Stimulated activated effector memory CD8-positive, alpha-beta T cell treated with anti-CD3 and anti-CD28 coated beads, Interleukin-12 subunit alpha, Interleukin-12 subunit beta, amount 100 ng/mL, for 72 hours (primary cell): ENCODE data around the gene DOCK3.
"Not testable (repeated sequence)": the region's sequence is repeated elsewhere in the genome, so short reads cannot be mapped to it uniquely, and the experiment has no call there.

ENCODE experiments used
- ATAC-seq: fragments of 150-1000 bp; cut with Tn5 transposase; 2 replicates; pipeline ENCODE4 v1.10.0; 2021
- DNase-seq, 2 donors: peaks; one replicate each; pipeline ENCODE4 v3.0.0; 2021 to 2022; ENCODE audit warnings: low spot score in 2 of 2
- H3K27ac Mint-ChIP-seq: one replicate; pipeline ENCODE4 v1.8.0; 2022; ENCODE audit warnings: mild to moderate bottlenecking, mixed read lengths
- H3K36me3 Mint-ChIP-seq: one replicate; pipeline ENCODE4 v1.8.0; 2022; ENCODE audit warnings: mild to moderate bottlenecking, mixed read lengths
- H3K4me1 Mint-ChIP-seq: one replicate; pipeline ENCODE4 v1.8.0; 2022; ENCODE audit warnings: mixed read lengths
- H3K4me3 Mint-ChIP-seq: one replicate; pipeline ENCODE4 v1.8.0; 2022; ENCODE audit warnings: mild to moderate bottlenecking, mixed read lengths
- H3K9me3 Mint-ChIP-seq: one replicate; pipeline ENCODE4 v1.8.0; 2022; ENCODE audit warnings: mixed read lengths

Gene DOCK3

GRCh38 chr3:50848308-50848707, 173.6 kb downstream of the DOCK3 start:
- no peak for ATAC-seq
- Mint-ChIP-seq H3K27ac (no peak overlapping the region), H3K4me1 (no peaks in the 10 kb centered on the region), H3K9me3 (peaks cover 5% of the 10 kb centered on the region), H3K4me3 (no peak overlapping the region), H3K36me3 (no peaks in the 10 kb centered on the region)
- no peak for DNase-seq

- Mint-ChIP-seq H3K36me3 (no peaks in the 10 kb centered on the region), H3K4me1 (no peaks in the 10 kb centered on the region), H3K4me3 (no peak overlapping the region), H3K27ac (no peak overlapping the region), H3K9me3 (peaks cover 5% of the 10 kb centered on the region)
- DNase-seq (no peak), ATAC-seq (no peak)
These were observed 176.1 kb downstream of the DOCK3 start for GRCh38 chr3:50850639-50851511.

- ATAC-seq (no peak), DNase-seq (no peak)
- no peaks in the 10 kb centered on the region for H3K9me3 Mint-ChIP-seq
- no peak overlapping the region for H3K27ac Mint-ChIP-seq
- H3K4me3 Mint-ChIP-seq = no peak overlapping the region
- H3K36me3 Mint-ChIP-seq = peaks cover 3% of the 10 kb centered on the region
- no peaks in the 10 kb centered on the region for H3K4me1 Mint-ChIP-seq
These were observed 179.2 kb downstream of the DOCK3 start for GRCh38 chr3:50853936-50854335.

GRCh38 chr3:50862221-50862620, 187.5 kb downstream of the DOCK3 start:
- H3K4me1 Mint-ChIP-seq = no peaks in the 10 kb centered on the region
- no peaks in the 10 kb centered on the region for H3K9me3 Mint-ChIP-seq
- peaks cover 6% of the 10 kb centered on the region for H3K36me3 Mint-ChIP-seq
- ATAC-seq (no peak), DNase-seq (no peak)
- H3K4me3 Mint-ChIP-seq = no peak overlapping the region
- H3K27ac Mint-ChIP-seq = no peak overlapping the region

- DNase-seq (no peak), ATAC-seq (no peak)
- Mint-ChIP-seq H3K27ac (no peak overlapping the region), H3K9me3 (peaks cover 7% of the 10 kb centered on the region), H3K4me1 (no peaks in the 10 kb centered on the region), H3K36me3 (no peaks in the 10 kb centered on the region), H3K4me3 (no peak overlapping the region)
These were observed 198.8 kb downstream of the DOCK3 start for GRCh38 chr3:50873376-50874157.

GRCh38 chr3:50874876-50875275, 200.1 kb downstream of the DOCK3 start:
- DNase-seq, ATAC-seq, H3K27ac Mint-ChIP-seq, H3K4me1 Mint-ChIP-seq, H3K4me3 Mint-ChIP-seq, H3K9me3 Mint-ChIP-seq, H3K36me3 Mint-ChIP-seq: not testable (repeated sequence)

- no peak overlapping the region for H3K27ac Mint-ChIP-seq
- no peak for ATAC-seq
- no peaks in the 10 kb centered on the region for H3K36me3 Mint-ChIP-seq
- no peaks in the 10 kb centered on the region for H3K9me3 Mint-ChIP-seq
- no peak overlapping the region for H3K4me3 Mint-ChIP-seq
- H3K4me1 Mint-ChIP-seq = no peaks in the 10 kb centered on the region
- no peak for DNase-seq
These were observed 202.2 kb downstream of the DOCK3 start for GRCh38 chr3:50876947-50877346.

GRCh38 chr3:50882733-50883132, 208.0 kb downstream of the DOCK3 start:
- not testable (repeated sequence) for ATAC-seq, H3K36me3 Mint-ChIP-seq, DNase-seq, H3K9me3 Mint-ChIP-seq, H3K4me3 Mint-ChIP-seq, H3K4me1 Mint-ChIP-seq, H3K27ac Mint-ChIP-seq

- no peaks in the 10 kb centered on the region for H3K36me3 Mint-ChIP-seq
These were observed 209.0 kb downstream of the DOCK3 start for GRCh38 chr3:50883755-50884154.

GRCh38 chr3:50885070-50885850, 210.5 kb downstream of the DOCK3 start:
- no peak overlapping the region for H3K4me3 Mint-ChIP-seq
- H3K36me3 Mint-ChIP-seq = no peaks in the 10 kb centered on the region

More at GRCh38 chr3:50883755-50884154, 209.0 kb downstream of the DOCK3 start:
- Mint-ChIP-seq H3K27ac (no peak overlapping the region), H3K4me3 (no peak overlapping the region), H3K9me3 (no peaks in the 10 kb centered on the region), H3K4me1 (no peaks in the 10 kb centered on the region)
- ATAC-seq (no peak), DNase-seq (no peak)

GRCh38 chr3:50890688-50891344, 216.1 kb downstream of the DOCK3 start:
- Mint-ChIP-seq H3K4me1 (no peaks in the 10 kb centered on the region), H3K9me3 (peaks cover 12% of the 10 kb centered on the region), H3K27ac (no peak overlapping the region), H3K36me3 (no peaks in the 10 kb centered on the region), H3K4me3 (no peak overlapping the region)
- no peak for DNase-seq
- ATAC-seq = no peak

More at GRCh38 chr3:50885070-50885850, 210.5 kb downstream of the DOCK3 start:
- DNase-seq (no peak), ATAC-seq (no peak)
- Mint-ChIP-seq H3K4me1 (no peaks in the 10 kb centered on the region), H3K9me3 (no peaks in the 10 kb centered on the region), H3K27ac (no peak overlapping the region)

GRCh38 chr3:50901097-50901496, 226.4 kb downstream of the DOCK3 start:
- not testable (repeated sequence) for H3K27ac Mint-ChIP-seq, H3K4me1 Mint-ChIP-seq, H3K4me3 Mint-ChIP-seq

GRCh38 chr3:50912746-50913145, 238.0 kb downstream of the DOCK3 start:
- Mint-ChIP-seq H3K4me1 (no peaks in the 10 kb centered on the region), H3K36me3 (no peaks in the 10 kb centered on the region), H3K4me3 (no peak overlapping the region), H3K9me3 (peaks cover 3% of the 10 kb centered on the region), H3K27ac (no peak overlapping the region)
- ATAC-seq = no peak
- DNase-seq = no peak

More at GRCh38 chr3:50901097-50901496, 226.4 kb downstream of the DOCK3 start:
- not testable (repeated sequence) for DNase-seq, H3K36me3 Mint-ChIP-seq, H3K9me3 Mint-ChIP-seq, ATAC-seq

- DNase-seq (no peak), ATAC-seq (no peak)
- Mint-ChIP-seq H3K36me3 (no peaks in the 10 kb centered on the region), H3K9me3 (peaks cover under 1% of the 10 kb centered on the region), H3K27ac (no peak overlapping the region), H3K4me1 (no peaks in the 10 kb centered on the region), H3K4me3 (no peak overlapping the region)
These were observed 238.5 kb downstream of the DOCK3 start for GRCh38 chr3:50913260-50913659.

- not testable (repeated sequence) for H3K27ac Mint-ChIP-seq, H3K4me3 Mint-ChIP-seq, ATAC-seq, H3K36me3 Mint-ChIP-seq, H3K4me1 Mint-ChIP-seq, DNase-seq, H3K9me3 Mint-ChIP-seq
These were observed 247.3 kb downstream of the DOCK3 start for GRCh38 chr3:50922071-50922470.
